Measurements from ENCODE around the gene DNAAF6. TPM values are rescaled to one million over a fixed set of nuclear protein-coding genes. Genes with fewer than 3 reads are reported as not detected.

Gene DNAAF6
- total and polyA plus RNA-seq, 4 donors, result 1.7 to 4.9 (median 3.0) TPM

DNA sequence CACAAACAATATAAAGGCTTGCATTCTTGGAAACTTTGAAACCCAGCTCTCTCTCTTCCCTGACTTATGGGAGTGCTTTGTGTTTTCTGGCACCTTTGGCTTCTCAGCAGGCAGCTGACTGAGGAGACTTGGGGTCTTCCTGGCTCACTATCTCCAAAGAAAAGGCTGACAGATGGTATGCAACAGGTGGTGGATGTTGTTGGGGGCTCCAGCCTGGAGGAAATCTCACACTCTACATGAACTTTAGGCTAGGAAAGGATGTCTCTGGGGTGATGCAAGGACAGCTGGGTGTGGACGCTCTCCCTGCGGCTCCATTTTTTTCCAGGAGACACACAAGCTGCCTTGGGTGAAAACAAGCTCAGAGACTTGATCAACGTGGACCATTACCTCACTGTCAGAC is 67.4 kb downstream of the DNAAF6 start:
- Histone ChIP-seq H3K4me3 (no peak overlapping the region), H3K27ac (ENCODE audit: low read depth in 1 of 2, low read length in 1 of 2) (no peak overlapping the region), H3K36me3 (ENCODE audit: control insufficient read depth in 4 of 4, insufficient read depth in 4 of 4, low read length in 4 of 4) (no peaks in the 10 kb centered on the region), H3K9me3 (ENCODE audit: control insufficient read depth in 4 of 4, insufficient read depth in 3 of 4, low read length in 3 of 4) (peaks cover 0 to 6% (median 0%) of the 10 kb centered on the region in 4 donors), H3K27me3 (ENCODE audit: control insufficient read depth in 3 of 3, insufficient read depth in 3 of 3, low read length in 2 of 3) (peaks cover 0 to 24% (median 12%) of the 10 kb centered on the region in 3 donors), H3K4me1 (ENCODE audit: control insufficient read depth in 5 of 5, insufficient read depth in 5 of 5, low read length in 5 of 5) (no peaks in the 10 kb centered on the region), H3K9ac (ENCODE audit: insufficient read depth in 1 of 2, low read length in 2 of 2) (no peak overlapping the region)
- TF ChIP-seq, protein P1, sequence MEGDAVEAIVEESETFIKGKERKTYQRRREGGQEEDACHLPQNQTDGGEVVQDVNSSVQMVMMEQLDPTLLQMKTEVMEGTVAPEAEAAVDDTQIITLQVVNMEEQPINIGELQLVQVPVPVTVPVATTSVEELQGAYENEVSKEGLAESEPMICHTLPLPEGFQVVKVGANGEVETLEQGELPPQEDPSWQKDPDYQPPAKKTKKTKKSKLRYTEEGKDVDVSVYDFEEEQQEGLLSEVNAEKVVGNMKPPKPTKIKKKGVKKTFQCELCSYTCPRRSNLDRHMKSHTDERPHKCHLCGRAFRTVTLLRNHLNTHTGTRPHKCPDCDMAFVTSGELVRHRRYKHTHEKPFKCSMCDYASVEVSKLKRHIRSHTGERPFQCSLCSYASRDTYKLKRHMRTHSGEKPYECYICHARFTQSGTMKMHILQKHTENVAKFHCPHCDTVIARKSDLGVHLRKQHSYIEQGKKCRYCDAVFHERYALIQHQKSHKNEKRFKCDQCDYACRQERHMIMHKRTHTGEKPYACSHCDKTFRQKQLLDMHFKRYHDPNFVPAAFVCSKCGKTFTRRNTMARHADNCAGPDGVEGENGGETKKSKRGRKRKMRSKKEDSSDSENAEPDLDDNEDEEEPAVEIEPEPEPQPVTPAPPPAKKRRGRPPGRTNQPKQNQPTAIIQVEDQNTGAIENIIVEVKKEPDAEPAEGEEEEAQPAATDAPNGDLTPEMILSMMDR (IDR thresholded peaks at IDR 0.05; ENCODE audit: control extremely low read depth, extremely low read depth), result no peak
- 79 to 83% methylated on average over 3 of the region's 3 CpGs for WGBS, 2 donors
- DNase-seq, result no peak
- no peak for ATAC-seq (ENCODE audit: insufficient read depth, low FRiP score)

- no peak overlapping the region for H3K27ac ChIP-seq (ENCODE audit: low read depth in 1 of 2, low read length in 1 of 2)
- no peak overlapping the region for H3K4me3 ChIP-seq
- 53 to 87% methylated on average over 4 of the region's 4 CpGs for WGBS, 2 donors
- DNase-seq, result no peak
- H3K27me3 ChIP-seq (ENCODE audit: control insufficient read depth in 3 of 3, insufficient read depth in 3 of 3, low read length in 2 of 3), result peaks cover 0 to 16% (median 7%) of the 10 kb centered on the region in 3 donors
- H3K4me1 ChIP-seq (ENCODE audit: control insufficient read depth in 5 of 5, insufficient read depth in 5 of 5, low read length in 5 of 5), result no peaks in the 10 kb centered on the region
- TF ChIP-seq, protein P1 (IDR thresholded peaks at IDR 0.05; ENCODE audit: control extremely low read depth, extremely low read depth), result no peak
- no peaks in the 10 kb centered on the region for H3K36me3 ChIP-seq (ENCODE audit: control insufficient read depth in 4 of 4, insufficient read depth in 4 of 4, low read length in 4 of 4)
- H3K9ac ChIP-seq (ENCODE audit: insufficient read depth in 1 of 2, low read length in 2 of 2), result no peak overlapping the region
- no peaks in the 10 kb centered on the region for H3K9me3 ChIP-seq (ENCODE audit: control insufficient read depth in 4 of 4, insufficient read depth in 3 of 4, low read length in 3 of 4)
- no peak for ATAC-seq (ENCODE audit: insufficient read depth, low FRiP score)
These were observed 82.3 kb downstream of the DNAAF6 start for GRCh38 chrX:107288676-107289075.

- Histone ChIP-seq H3K27ac (ENCODE audit: low read depth in 1 of 2, low read length in 1 of 2) (no peak overlapping the region), H3K27me3 (ENCODE audit: control insufficient read depth in 3 of 3, insufficient read depth in 3 of 3, low read length in 2 of 3) (peaks cover 6 to 16% (median 7%) of the 10 kb centered on the region in 3 donors), H3K36me3 (ENCODE audit: control insufficient read depth in 4 of 4, insufficient read depth in 4 of 4, low read length in 4 of 4) (no peaks in the 10 kb centered on the region), H3K4me1 (ENCODE audit: control insufficient read depth in 5 of 5, insufficient read depth in 5 of 5, low read length in 5 of 5) (no peaks in the 10 kb centered on the region), H3K9me3 (ENCODE audit: control insufficient read depth in 4 of 4, insufficient read depth in 3 of 4, low read length in 3 of 4) (no peaks in the 10 kb centered on the region), H3K4me3 (no peak overlapping the region), H3K9ac (ENCODE audit: insufficient read depth in 1 of 2, low read length in 2 of 2) (no peak overlapping the region)
- 74 to 88% methylated on average over 2 of the region's 2 CpGs for WGBS, 2 donors
- ATAC-seq (ENCODE audit: insufficient read depth, low FRiP score), result no peak
- TF ChIP-seq, protein P1 (IDR thresholded peaks at IDR 0.05; ENCODE audit: control extremely low read depth, extremely low read depth), result no peak
- no peak for DNase-seq
These were observed 83.6 kb downstream of the DNAAF6 start for GRCh38 chrX:107290019-107290418.

DNA sequence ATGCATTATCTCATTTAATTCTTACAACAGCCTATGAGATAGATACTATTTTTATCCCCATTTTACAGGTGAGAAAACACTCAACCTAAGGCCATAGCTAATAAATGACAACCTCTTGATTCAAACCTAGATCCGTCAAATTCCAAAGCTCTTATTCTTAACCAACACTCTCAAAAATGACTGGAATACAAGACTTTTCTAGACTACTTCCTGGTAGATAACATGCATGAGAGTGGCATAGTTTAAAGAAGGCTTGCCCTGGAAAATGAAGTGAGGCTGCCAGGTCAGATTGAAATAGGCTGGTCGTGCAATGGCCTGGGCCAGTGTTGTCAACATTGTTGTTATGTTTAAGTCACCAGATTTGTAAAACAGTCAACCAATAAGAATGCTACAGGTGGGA is 86.6 kb downstream of the DNAAF6 start:
- WGBS, 2 donors, result 42 to 60% methylated on average over 2 of the region's 2 CpGs
- Histone ChIP-seq H3K4me1 (ENCODE audit: control insufficient read depth in 5 of 5, insufficient read depth in 5 of 5, low read length in 5 of 5) (no peaks in the 10 kb centered on the region), H3K36me3 (ENCODE audit: control insufficient read depth in 4 of 4, insufficient read depth in 4 of 4, low read length in 4 of 4) (no peaks in the 10 kb centered on the region), H3K9ac (ENCODE audit: insufficient read depth in 1 of 2, low read length in 2 of 2) (no peak overlapping the region), H3K9me3 (ENCODE audit: control insufficient read depth in 4 of 4, insufficient read depth in 3 of 4, low read length in 3 of 4) (no peaks in the 10 kb centered on the region), H3K27me3 (ENCODE audit: control insufficient read depth in 3 of 3, insufficient read depth in 3 of 3, low read length in 2 of 3) (peaks cover 7 to 16% (median 9%) of the 10 kb centered on the region in 3 donors), H3K27ac (ENCODE audit: low read depth in 1 of 2, low read length in 1 of 2) (no peak overlapping the region), H3K4me3 (no peak overlapping the region)
- TF ChIP-seq, protein P1 (IDR thresholded peaks at IDR 0.05; ENCODE audit: control extremely low read depth, extremely low read depth), result no peak
- DNase-seq, result no peak
- no peak for ATAC-seq (ENCODE audit: insufficient read depth, low FRiP score)

Measured in lung (tissue), 12 donors.